IPS-18c (cell line): ENCODE measurements around the gene PARK7.
"Not testable (repeated sequence)": the region's sequence is repeated elsewhere in the genome, so short reads cannot be mapped to it uniquely, and the experiment has no call there.

Source experiments
- H3K4me3 ChIP-seq: 2 replicates; pipeline ENCODE4 v1.7.0; 2013; ENCODE audit warnings: low read depth, mild to moderate bottlenecking, low read length, moderate library complexity; ENCODE audit not compliant: insufficient read depth
- H3K9me3 ChIP-seq: one replicate; pipeline ENCODE4 v1.6.1; 2013; ENCODE audit warnings: mild to moderate bottlenecking, low read length, moderate library complexity; ENCODE audit not compliant: control insufficient read depth, insufficient read depth

The PARK7 gene

GRCh38 chr1:7940745-7941436, 20.6 kb upstream of the PARK7 start, which contains the start of gene TNFRSF9:
Gene TNFRSF9 (minus strand): TSS chr1:7940839. CDS start chr1:7939994, 845 bp downstream.
- Histone ChIP-seq H3K4me3 (no peak within 1 kb of the TSS), H3K9me3 (no peaks in the 10 kb centered on the region)

DNA sequence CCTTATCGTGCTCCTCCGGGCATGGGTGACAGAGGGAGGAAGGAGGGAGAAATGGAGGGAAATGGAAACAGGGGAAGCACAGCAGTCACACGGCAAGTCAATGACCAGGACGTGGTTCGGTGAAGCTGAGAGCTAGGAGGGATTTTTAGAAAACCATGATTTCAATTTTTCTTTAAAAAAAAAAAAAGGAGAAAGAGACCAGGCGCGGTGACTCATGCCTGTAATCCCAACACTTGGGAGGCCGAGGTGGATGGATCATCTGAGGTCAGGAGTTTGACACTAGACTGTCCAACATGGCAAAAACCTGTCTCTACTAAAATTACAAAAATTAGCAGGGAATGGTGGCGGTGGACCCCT, 20.1 kb upstream of the PARK7 start:
- H3K9me3 ChIP-seq, result no peaks in the 10 kb centered on the region
- H3K4me3 ChIP-seq, result no peak overlapping the region

DNA sequence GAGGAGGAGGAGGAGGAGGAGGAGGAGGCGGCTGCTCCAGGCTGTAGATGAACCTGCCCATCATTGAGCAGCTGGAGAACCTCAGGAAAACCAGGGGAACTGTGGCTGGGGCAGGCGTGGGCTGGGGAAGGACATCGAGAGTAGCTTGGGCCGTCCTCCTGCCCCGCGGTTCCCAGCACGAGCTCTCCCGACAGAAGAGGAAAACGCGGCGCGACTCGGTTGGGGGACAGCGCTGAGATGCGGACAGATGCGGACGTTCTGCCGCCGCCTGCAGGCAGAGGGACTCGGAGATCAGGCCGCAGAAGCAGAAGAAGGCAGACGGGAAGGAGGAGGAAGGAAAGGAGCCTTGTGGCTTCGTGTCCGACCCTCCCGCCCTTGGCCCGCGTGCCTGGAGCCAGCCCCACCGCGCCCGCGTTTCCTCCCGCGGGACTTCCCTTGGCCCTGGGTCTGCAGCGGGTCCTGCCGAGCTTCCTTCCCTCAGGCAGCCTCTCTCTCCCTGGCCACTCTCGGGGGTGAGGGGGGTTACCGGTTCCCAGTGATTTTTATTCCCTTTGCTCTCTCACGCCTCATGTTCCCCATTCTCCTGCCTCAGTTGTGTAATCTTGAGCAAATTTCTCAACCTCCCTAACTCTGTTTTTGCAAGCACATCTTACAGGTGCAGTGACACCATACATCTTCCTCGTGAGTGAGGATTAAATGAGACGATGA, 19.1 kb upstream of the PARK7 start:
- Histone ChIP-seq H3K9me3 (no peaks in the 10 kb centered on the region), H3K4me3 (no peak overlapping the region)

- no peak overlapping the region for H3K4me3 ChIP-seq
- no peaks in the 10 kb centered on the region for H3K9me3 ChIP-seq
Measured at GRCh38 chr1:7943251-7943650, 18.3 kb upstream of the PARK7 start.

GRCh38 chr1:7948960-7949359, 12.6 kb upstream of the PARK7 start:
- Histone ChIP-seq H3K9me3 (no peaks in the 10 kb centered on the region), H3K4me3 (no peak overlapping the region)

DNA sequence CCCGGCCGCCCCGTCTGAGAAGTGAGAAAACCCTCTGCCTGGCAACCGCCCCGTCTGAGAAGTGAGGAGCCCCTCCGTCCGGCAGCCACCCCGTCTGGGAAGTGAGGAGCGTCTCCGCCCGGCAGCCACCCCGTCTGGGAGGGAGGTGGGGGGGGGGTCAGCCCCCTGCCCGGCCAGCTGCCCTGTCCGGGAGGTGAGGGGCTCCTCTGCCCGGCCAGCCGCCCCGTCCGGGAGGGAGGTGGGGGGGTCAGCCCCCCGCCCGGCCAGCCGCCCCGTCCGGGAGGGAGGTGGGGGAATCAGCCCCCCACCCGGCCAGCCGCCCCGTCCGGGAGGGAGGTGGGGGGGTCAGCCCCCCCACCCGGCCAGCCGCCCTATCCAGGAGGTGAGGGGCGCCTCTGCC, 8.7 kb upstream of the PARK7 start:
- not testable (repeated sequence) for H3K4me3 ChIP-seq, H3K9me3 ChIP-seq

DNA sequence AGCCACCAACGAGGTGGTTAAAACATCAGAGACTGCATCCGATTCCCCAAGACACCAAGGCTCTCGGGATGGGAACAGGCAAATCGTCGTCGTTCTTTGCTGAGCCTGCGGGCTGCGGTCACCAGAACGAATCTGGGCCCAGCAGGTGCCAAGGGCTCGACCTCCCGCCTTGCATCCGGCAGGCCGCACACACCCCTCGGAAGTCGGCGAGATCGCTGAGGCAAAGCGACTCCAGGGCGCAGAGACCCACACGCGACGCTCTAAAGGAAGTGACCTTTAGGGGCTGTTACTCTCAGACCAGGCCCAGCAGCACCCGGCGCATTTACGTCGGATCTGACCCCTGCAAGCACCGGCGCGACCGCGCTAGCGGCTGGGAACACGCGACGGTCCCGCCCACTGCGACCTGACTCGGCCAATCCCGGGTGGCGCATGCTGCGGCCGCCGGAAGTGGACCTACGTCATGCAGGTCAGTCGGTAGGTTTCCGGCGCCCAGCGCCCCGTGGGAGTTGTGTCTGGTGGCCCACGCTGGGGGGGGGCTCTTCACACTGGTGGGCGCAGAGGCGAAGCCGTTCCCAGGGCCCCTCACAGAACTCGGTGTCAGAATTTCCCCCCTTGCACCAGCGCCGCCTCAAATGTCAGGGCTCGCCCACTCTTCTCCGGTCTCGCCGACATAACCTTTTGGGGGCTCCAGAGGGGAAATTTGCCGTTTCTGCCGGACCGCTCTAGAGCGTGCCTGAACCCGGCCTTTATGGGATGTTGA, 7.5 kb upstream of the PARK7 start:
- peak overlapping the region; percentile 38 for H3K4me3 ChIP-seq

GRCh38 chr1:7954683-7955082, 6.8 kb upstream of the PARK7 start:
- no peaks in the 10 kb centered on the region for H3K9me3 ChIP-seq
- H3K4me3 ChIP-seq, result no peak overlapping the region; the same call in 1 of the 2 replicates

More for the DNA sequence above, 7.5 kb upstream of the PARK7 start:
- no peaks in the 10 kb centered on the region for H3K9me3 ChIP-seq

DNA sequence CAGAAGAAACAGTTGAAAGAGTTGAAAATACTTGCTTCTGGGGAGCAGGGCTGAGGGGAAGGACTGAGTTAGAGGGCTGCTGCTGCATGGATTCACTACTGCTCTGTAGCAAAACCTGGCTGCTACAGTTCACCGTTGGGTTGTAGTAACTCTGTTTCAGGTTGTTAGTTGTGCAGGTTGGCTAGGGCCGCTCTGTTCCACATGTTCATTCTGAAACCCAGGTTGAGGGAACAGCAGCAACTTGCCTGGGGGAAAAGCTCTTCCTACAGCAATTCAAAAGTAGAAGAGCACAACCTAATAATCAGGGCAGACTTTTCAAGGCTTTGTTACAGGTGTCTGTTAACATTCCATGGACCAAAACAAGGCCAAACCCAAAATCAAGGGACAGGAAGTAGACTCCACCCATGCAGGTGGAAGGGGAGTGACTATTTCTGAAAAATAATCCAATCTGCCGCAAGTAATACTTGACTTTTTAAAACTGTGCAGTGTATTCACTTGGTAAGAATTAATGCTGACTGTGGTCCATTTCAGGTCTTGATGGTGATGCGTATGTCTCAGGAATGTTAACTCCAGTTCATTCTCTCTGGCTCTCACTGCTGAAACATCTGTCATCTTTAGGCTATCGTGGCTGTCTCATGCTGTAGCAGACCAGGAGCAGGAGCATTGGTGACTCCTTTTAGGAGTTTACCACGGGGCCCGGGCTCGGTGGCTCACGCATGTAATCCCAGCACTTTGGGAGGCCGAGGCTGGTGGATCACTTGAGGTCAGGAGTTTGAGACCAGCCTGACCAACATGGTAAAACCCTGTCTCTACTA, 5.1 kb upstream of the PARK7 start:
- Histone ChIP-seq H3K9me3 (no peaks in the 10 kb centered on the region), H3K4me3 (no peak overlapping the region)

GRCh38 chr1:7960165-7960564, 1.3 kb upstream of the PARK7 start:
- no peaks in the 10 kb centered on the region for H3K9me3 ChIP-seq
- no peak overlapping the region; the same call in 1 of the 2 replicates for H3K4me3 ChIP-seq

GRCh38 chr1:7960867-7961215, 670 bp upstream of the PARK7 start:
- H3K9me3 ChIP-seq, result no peaks in the 10 kb centered on the region
- peak overlapping the region; percentile 73 for H3K4me3 ChIP-seq

- Histone ChIP-seq H3K4me3 (peak overlapping the region; percentile 55), H3K9me3 (no peaks in the 10 kb centered on the region)
Measured at GRCh38 chr1:7962014-7962335, 464 bp downstream of the PARK7 start.

GRCh38 chr1:7962636-7963377, 1.3 kb downstream of the PARK7 start:
- Histone ChIP-seq H3K4me3 (peak overlapping the region; percentile 55; the same call in 1 of the 2 replicates), H3K9me3 (no peaks in the 10 kb centered on the region)

DNA sequence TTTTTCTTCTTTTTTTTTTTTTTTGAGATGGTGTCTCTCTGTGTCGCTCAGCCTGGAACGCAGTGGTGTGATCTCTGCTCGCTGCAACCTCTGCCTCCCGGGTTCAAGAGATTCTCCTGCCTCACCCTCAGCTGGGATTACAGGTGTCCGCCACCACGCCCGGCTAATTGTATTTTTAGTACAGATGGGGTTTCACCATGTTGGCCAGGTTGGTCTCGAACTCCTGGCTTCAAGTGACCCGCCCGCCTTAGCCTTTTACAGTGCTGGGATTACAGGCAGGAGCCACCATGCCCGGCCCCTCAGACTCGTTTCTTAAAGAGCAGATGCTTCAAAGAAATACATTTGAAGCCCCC, 1.8 kb downstream of the PARK7 start:
- not testable (repeated sequence) for H3K4me3 ChIP-seq, H3K9me3 ChIP-seq

DNA sequence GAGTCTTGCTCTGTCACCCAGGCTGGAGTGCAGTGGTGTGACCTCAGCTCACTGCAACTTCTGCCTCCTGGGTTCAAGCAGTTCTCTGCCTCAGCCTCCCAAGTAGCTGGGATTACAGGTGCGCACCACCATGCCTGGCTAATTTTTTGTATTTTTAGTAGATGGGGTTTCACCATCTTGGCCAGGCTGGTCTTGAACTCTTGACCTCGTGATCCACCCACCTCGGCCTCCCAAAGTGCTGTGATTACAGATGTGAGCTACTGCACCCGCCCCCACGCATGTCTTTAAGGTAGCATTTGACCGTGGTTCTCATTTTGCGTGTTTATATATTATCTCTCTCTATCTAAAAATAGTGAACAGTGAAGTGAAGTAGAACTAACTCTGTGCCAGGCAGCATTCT, 2.3 kb downstream of the PARK7 start:
- H3K4me3 ChIP-seq, H3K9me3 ChIP-seq: not testable (repeated sequence)

DNA sequence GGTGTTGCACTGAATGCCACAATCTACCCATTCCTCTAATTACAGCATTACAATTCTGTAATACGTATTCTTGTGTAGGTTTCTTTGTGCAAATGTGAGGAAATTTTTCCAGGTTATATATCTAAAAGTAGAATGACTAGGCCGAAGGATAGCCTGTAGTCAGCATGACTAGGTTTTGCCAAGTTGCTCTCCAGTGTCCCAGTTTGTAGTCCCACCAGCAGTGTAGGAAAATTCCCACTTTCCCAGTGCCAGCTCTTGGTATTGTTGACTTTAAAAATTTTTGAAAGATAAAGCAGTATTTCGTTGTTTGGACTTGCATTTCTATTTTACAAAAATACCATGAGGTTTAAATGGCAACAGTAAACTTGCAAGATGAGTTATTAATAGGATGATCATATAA, 3.0 kb downstream of the PARK7 start:
- Histone ChIP-seq H3K9me3 (no peaks in the 10 kb centered on the region), H3K4me3 (no peak overlapping the region)

- Histone ChIP-seq H3K9me3 (no peaks in the 10 kb centered on the region), H3K4me3 (no peak overlapping the region)
Measured at GRCh38 chr1:7967196-7967595, 5.7 kb downstream of the PARK7 start.
